Medulla oblongata (tissue), 1 donor: ENCODE data around the gene SAMD10.

Experiments
- DNase-seq: peaks from one replicate; pipeline ENCODE4 v3.0.0-alpha.2; 2015; ENCODE audit errors: extremely low spot score

SAMD10 gene

DNA sequence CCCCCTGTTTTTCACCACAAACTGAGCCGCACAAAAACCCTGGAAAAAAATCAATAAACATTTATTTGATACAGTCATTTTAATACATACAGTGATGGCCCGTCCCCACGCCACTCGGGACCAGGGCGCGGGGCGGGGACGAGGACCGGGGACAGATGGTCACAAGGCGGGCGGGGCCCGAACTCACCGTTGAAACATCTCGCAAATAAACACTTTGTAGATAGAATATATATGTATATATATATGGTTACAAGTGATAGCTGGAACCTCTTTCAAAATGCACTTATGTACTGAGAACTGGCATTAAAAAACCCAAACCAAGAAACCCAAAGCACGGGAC is 22.8 kb downstream of the SAMD10 start:
- no peak for DNase-seq

DNA sequence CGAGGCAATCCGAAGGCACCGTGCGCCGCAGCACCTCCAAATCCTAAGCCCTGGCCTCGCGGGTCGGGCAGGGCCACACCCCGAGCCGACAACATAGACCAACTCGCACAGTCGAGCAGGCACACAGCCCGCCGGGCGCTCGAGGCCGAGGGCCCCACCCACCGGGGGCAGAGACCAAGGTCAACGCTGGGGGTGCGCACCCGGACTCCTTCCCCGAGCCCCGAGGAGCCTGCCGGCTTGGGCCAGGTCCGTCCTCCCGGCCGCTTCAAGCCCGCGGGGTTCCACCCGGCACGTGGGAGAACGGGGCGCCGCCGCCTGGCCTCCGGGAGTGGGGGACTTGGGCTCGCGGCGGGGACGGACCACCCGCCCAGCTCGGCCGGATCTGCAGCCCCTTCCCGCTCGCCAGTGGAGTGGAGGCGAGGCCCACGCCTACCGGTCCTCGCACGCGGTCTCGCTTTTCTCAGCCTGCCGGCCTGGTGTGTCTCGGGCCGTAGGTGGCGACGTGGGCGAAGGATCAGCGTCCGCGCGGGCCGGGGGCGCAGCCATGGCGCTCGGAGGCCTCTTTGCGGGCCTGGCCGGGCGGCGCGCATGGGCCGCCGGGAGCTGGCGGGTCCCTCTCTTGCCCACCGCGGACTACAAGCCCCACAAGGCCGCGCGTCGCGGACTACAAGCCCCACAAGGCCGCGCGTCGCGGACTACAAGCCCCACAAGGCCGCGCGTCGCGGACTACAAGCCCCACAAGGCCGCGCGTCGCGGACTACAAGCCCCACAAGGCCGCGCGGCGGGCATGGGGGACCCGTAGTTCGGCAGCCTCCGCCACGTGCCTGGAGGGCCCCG is 23.4 kb downstream of the SAMD10 start, which contains the start of gene UCKL1:
Gene UCKL1, minus strand, starts transcription at position 590 of the 837 bp plus-strand sequence. Its CDS starts 44 bp downstream, at position 546.
- peak; percentile 90 for DNase-seq

DNA sequence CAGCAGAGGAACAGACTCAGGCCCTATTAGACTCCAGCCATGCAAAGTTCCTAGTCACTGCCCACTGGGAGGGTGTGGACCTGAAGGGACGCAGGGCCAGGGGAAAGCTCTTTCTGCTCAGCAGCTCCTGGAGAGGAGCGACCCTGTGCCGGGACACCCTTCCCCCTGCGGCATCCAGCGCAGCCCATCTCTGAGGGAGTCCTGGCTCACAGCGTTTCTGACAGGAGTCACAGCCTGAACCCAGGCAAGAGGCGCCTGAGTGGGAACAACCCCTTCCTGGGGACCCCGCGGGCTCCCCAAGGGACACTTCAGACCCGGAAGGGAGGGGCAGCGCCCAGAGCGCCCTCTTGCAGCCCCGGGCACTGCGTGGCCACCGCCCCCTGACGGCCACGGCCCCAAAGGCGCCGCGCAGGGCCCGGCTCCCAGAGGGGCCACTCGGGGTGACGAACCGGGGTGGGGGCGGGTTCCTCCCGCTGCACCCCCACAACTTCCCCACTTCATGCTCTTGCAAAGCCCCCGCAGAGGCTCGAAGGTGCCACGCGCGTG is 24.1 kb downstream of the SAMD10 start:
- peak; percentile 70 for DNase-seq

DNA sequence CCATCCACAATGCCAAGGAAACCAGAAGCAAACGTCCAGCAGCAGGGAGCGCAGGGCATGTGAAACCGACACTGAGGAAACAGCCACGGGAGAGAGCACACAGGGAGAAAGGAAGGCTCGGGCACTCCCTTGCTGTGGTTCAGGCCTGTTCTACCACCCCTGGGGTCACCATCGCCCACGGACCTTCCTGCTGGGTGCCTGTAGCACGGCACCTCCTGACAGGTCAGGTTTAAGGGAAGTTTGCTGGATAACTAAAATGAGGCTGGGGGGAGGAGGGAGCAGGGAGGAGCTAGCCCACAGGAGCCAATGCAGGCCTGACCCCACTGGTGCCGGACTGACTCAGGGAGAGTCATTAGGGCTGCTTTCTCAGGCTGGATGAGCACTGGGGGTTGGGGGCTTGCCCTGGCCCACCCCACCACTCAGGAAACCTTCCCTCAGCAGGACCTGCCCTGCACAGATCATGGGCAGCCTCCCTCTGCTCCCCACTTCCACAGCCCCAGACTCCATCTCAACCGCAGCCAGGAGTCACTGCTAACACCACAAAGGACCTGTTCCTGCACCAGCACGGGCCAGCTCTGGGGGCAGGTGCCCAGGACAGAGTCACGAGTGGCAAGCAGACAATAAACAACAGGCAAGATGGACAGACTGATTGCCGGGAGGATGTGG is 25.5 kb downstream of the SAMD10 start:
- DNase-seq, result no peak

DNA sequence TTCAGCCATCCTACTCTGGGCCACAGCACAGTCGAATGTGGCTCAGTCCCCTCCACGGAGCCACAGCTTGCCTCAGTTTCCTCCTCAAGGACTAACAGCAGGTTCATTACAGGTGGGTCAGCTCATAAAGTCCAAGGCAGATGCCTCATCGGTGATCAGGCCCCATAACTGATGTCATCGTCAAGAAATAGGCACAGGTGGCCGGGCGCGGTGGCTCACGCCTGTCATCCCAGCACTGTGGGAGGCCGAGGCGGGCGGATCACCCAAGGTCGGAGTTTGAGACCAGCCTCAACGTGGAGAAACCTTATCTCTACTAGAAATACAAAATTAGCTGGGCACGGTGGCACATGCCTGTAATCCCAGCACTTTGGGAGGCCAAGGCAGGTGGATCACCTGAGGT is 26.7 kb downstream of the SAMD10 start:
- DNase-seq, result no peak

DNA sequence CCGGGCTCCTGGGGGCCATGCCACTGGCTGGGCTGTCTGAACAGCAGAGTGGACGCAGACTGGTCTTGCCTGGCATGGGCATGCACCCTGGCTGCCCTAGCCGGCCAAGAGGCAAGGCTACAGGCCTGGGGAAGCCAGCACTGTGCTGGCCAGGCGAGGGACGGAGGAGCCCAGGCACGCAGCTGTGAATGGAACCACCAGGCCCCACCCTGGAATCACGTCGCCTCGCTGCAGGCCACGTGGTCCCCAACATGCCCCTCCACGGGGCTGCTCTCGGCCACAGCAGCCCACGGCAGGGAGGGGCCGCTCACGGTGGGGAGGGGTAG is 27.3 kb downstream of the SAMD10 start:
- no peak for DNase-seq

DNA sequence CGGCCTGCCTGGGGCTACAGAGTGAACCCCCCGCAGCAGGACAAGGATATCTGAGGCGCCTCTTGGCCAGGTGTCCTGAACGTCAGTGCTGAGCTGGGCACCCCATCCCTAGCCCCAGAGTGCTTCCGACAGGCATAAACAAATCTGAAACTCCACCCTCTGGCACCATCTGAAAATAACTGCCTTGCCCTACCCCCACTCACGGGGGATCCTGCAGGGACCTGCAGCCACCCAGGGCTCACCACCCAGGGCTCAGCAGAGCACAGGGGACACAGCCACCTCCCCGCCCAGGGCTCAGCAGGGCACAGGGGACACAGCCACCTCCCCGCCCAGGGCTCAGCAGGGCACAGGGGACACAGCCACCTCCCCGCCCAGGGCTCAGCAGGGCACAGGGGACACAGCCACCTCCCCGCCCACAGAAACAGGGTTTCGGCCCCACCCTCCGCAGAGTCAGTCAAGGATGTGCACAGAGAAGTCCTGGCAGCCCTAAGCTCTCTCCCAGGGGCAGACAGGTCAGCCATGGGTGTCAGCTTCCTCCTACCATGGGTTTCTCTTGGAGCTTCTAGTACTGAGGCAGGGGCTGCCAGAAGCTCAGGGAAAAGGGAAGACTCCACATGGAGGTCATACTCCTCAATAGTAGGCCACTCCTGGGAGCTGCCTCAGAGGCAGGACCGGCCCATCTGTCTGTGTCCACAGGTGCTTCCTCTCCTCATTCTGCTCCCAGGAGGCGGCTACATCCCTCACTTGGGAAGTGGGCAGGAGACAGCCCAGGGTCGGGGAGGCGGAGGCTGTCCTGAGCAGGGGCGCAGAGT is 27.8 kb downstream of the SAMD10 start:
- no peak for DNase-seq

DNA sequence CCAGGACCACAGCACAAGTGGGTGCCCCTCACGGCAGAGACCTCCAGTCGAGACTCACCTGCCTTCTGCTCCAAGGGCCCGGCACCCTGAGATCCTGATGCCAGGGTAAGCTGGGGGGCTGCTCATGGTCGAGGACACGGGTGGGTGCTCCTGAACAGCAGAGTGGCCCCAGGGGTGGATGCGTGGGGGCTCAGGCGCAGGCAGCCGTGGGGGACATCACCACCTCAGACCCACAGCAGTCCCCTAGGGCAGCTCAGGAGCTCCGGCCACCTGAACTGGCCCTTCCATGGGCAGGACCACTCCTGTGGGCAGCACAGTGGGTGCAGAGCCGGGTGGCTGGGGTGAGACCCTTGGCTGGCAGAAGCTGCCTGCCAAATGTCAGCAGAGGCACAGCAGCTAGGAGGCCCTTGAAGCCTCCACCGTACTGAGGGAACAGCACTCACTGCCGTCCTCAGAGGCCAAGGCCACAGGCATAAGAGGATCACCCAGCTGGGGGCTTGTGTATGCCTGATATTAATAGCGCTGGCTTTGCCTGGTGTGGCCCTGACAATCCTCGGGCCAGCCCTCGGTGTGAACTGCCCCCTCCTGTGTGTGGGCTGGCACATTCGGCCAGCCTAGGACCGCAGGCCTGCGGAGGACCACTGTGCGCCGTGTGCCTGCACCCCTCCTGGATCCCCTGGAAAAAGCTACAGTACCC is 28.6 kb downstream of the SAMD10 start:
- DNase-seq, result no peak

DNA sequence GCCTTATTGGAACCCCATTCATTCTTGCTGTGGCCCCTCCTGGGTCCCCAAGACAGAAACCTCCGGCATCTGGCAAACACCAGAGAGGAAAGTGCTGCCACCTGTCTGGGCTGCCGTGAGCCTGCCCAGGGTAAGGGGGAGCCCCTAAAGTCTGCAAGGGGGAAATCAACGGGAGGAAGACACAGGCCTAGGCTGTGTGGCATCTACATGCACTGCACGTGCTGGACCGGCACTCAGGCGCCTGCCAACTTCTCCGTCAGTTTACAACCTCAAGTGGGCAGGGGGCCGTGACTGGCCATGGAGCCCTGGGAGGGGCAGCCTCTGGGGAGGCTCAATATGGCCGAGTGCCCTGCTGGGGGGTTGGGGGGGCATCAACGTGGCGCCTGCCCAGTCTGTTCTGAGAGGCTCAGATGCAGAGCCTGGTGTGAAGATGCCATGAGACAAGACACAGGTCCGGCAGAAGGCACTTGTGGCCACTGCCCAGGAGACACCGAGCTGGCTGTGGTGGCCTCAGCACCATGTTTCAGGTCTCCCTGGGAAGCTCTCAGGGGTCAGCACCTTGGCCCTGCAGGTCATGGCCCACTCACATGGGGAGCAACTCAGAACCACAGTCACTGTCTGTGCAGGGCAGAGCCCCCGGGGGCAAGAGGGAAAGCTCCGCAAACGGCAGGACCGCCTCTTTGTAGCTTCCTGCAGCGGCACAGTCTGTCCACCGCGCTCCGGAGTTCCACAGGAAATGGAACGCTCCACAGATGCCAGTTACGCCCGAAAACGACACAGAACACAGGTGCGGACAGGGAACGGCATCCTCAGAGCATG is 31.6 kb downstream of the SAMD10 start:
- DNase-seq, result peak; percentile 57

DNA sequence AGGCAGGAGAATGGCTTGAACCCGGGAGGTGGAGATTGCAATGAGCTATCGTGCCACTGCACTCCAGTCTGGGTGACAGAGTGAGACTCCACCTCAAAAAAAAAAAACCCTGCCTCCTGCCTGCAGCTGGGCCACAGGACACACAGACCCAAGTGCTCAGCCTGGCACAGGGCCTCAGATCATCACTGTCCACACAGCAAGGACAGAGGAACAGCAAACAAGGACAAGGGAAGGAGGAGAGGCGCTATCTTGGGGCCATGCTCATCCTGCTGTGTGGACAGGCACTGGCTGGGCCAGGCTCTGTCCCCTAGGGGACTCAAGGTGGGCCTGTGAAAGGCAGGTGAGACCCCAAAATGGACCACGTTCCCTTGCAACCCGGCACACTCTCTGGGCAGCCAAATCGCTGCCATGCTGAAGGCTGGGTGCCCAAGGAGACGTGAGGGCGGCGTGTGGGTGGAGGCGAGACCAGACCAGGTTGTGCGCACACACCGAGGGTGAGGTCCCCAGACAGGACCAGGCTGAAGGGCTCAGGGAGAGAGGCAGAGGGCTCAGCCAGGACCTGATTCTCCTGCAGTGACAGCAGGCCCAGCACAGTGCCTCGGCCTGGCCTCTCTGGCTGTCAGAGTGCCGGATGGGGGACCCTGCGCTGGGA is 32.3 kb downstream of the SAMD10 start:
- peak; percentile 37 for DNase-seq

DNA sequence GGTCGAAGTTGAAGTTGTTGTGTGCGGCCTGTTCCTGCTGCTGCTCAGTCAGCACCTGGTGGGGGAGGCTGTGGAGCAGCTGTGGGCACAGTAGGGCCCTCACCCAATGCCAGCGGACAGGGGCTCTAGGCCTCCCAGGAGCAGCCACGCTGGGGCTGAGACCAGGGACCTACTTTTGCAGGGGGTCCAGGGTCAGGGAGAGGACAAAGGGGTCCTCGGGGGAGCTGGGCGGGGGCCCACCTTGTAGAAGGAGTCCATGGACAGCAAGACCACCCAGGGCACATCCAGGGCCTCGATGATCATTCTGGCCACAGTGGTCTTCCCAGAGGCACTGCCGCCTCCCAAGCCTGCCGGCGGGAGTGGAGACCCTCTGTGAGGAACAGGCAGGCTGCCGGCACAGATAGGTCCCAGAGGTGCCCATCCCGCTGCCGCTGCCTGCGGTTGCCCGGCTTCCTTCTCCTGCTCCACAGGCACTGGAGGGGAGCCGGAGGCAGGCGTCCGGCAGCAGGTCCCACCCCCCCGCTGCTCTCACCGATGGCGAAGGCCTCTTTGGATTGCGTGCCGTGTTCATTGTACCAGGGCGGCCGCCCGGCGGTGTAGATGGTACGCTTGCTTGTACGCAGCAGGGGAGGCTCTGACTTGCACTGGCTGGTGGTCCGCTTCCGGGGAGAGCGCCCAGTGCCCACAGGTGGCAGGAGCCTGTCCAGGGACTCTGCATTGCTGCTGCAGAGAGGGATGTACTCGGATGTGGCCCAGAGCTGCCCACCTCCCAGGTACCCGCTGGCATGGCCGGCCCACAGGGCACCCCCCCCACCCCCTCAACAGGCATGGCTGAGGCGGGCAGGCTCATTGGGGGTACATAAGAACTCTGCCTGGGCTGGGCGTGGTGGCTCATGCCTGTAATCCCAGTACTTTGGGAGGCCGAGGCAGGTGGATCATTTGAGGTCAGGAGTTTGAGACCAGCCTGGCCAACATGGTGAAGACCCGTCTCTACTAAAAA is 33.2 kb downstream of the SAMD10 start:
- no peak for DNase-seq

DNA sequence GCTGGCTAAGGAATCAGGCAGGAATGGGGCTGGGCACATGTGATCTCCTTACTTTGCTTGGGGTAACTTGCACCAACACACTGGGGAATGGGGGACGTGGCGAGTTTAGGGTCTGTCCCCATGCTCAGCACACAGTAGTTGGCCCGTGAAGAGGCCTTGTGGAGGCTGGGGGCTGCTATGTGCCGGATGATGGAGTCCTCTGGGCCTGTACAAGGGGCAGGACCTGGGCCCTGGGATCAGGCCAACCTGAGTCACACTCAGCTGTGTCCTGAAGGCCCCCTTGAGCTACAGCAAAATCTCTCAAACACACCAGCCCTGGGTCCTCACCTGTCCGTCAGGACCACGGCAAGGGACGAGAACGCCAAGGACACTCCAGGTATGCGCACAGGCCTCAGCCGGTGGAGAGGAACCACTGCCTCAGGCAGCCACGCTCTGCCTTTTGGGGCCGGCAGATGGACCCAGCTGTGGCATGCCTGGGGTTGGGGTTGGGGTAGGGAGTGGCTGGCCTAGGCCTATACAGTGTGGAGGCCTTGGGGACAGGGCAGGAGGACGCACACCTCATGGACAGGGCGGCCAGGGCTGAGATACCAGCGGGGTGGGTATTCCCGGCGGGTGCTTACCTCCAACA is 34.3 kb downstream of the SAMD10 start:
- no peak for DNase-seq

DNA sequence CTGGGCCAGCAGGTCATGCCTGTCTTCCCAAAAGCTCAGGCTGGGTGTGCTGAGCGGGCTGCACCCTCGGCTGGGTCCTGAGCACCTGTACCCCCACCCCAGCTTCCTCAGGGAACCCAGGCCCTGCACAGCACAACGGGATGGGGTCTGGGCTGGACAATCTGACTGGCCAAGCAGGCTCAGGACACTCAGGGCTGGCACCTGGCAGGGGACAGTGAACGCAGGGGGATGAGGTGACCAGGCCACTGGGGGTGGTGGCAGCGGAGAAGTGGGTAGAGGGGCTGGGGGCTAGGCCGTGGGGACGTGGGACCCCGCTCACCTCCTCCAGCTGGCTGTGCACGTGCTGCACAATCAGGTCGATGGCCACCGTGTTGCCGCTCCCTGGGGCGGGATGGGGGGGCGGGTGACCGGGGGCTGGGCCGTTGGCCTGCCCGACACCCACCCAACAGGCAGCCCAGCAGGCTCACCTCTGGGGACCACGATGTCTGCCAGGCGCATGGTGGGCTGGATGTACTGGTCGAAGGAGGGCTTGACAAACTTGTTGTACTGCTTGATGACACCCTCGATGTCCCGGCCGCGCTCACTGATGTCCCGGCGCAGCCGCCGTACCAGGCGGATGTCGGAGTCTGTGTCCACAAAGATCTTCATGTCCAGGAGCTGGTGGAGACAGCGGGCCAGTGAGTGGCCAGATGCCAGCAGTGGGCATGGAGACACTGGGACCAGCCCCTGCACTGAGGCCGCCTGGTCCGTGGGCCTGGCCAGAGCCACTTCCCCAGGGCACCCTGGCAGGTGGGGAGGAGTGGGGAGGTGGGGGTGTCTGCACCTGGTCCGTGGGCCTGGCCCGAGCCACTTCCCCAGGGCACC is 35.1 kb downstream of the SAMD10 start:
- DNase-seq, result no peak

DNA sequence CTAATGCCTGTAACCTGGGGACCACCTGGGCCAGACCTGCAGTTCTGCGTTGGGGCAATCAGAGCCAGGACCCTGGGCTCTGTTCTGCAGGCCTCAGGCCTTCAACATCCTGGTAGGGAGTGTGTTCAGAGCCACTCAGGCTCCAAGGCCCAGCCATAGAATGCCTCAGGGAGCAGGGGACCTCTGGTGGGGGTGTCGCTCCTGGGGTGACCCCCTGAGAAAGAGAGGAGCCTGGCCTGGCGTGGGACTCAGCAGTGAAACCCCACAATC is 35.7 kb downstream of the SAMD10 start:
- DNase-seq, result no peak

DNA sequence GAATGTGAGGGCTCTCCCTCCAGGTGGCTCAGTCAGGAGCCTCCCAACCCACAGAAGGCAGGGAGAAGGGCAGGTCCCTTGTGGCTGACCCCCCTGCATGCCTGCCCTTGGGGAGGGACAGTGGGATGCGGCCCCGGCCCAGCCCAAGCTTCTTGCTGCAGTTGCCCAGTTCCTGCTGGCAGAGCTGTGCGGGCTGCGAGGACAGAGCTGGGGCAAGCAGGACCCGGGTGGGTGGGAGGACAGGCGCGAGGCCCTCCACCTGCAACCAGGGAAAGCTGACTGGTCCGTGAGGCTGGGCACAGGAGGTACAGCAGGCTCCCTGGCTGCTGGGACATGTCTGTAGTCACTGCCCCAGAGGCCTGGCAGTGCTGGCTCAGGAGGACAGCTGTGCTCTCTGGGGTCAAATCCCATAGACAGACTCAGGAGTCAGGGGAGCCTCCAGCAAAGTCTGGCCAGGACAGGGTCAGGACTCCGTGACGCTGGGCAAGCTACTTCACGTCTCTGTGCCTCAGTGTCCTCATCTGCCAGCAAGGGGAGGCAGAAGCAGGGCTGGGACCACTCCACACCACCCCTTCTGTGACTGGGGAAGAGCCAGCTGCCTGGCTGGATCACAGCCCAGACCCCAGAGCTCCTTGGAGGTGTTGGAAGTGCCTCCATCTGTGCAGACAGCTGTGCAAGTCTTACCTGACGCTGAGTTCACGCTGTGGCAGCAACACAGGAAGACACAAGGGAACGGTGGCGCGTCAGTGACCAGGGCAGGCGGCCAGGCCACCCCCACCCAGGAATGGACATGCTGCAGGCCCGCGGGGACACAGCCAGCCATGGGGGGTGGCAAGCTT is 36.3 kb downstream of the SAMD10 start:
- no peak for DNase-seq

DNA sequence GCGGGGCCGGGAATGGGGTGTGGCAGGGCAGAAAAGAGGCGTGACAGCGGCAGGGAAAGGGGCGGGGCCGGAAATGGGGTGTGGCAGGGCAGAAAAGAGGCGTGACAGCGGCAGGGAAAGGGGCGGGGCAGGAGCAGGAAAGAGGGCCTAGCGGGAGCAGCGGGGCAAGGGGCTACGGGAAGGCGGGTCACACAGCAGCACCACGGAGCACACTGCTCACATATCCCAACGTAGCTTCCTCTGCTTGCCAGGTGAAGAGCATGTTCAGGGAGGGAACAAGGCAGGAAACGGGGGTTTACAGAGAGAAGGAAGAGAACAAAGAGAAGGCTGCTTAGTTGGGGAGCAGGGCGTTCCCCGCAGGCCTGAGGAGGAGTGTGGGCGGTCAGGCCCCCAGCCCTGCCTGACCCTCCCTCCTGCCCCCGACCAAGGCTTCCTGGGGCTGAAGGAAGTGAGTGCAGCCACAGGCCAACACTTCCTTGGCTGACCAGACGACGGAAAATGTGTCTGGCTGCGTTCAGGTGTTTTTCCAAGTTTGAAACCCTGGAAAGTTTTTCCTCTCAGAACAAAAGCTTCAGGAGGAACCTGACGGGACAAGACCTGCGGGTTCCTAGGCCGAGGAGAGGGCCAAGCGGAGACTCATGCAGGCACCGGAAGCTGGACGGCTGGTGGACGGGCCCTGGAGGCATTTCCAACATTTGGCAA is 37.0 kb downstream of the SAMD10 start:
- DNase-seq, result no peak
